Effector CD8-positive, alpha-beta T cell (primary cell): ENCODE data around the gene FAM118B.

Experiments used
- DNase-seq: peaks from one replicate; lab custom pipeline; 2025; lab: John Stamatoyannopoulos, UW

Gene FAM118B

GRCh38 chr11:126186708-126187529 lies 24.7 kb upstream of the FAM118B start:
- no peak for DNase-seq

GRCh38 chr11:126188332-126189108 lies 23.1 kb upstream of the FAM118B start:
- DNase-seq, result no peak

GRCh38 chr11:126189109-126189929 lies 22.3 kb upstream of the FAM118B start:
- no peak for DNase-seq

GRCh38 chr11:126190792-126191191 lies 20.8 kb upstream of the FAM118B start:
- no peak for DNase-seq

- DNase-seq, result no peak
Measured at GRCh38 chr11:126191379-126192073, 20.1 kb upstream of the FAM118B start.

GRCh38 chr11:126192361-126192760 lies 19.2 kb upstream of the FAM118B start:
- DNase-seq, result no peak

- DNase-seq, result no peak
Measured at GRCh38 chr11:126193038-126193478, 18.5 kb upstream of the FAM118B start.

- DNase-seq, result no peak
Measured at GRCh38 chr11:126194121-126194543, 17.4 kb upstream of the FAM118B start.

- DNase-seq, result no peak
Measured at GRCh38 chr11:126195119-126195518, 16.5 kb upstream of the FAM118B start.

GRCh38 chr11:126197277-126197939 lies 14.2 kb upstream of the FAM118B start:
- DNase-seq, result no peak

- DNase-seq, result no peak
Measured at GRCh38 chr11:126198648-126199047, 12.9 kb upstream of the FAM118B start.

GRCh38 chr11:126202646-126203359 lies 8.8 kb upstream of the FAM118B start:
- no peak for DNase-seq

GRCh38 chr11:126205359-126205758 lies 6.2 kb upstream of the FAM118B start:
- DNase-seq, result no peak

GRCh38 chr11:126207896-126208295 lies 3.7 kb upstream of the FAM118B start:
- DNase-seq, result no peak

- no peak for DNase-seq
Measured at GRCh38 chr11:126210871-126211235, 729 bp upstream of the FAM118B start.

- DNase-seq, result no peak
Measured at GRCh38 chr11:126212089-126212660, 593 bp downstream of the FAM118B start.

GRCh38 chr11:126214441-126214840 lies 2.9 kb downstream of the FAM118B start:
- no peak for DNase-seq

- no peak for DNase-seq
Measured at GRCh38 chr11:126214841-126215240, 3.3 kb downstream of the FAM118B start.

GRCh38 chr11:126216526-126217305 lies 5.1 kb downstream of the FAM118B start:
- DNase-seq, result no peak
